ENCODE measurements around the gene RELN. TPM values are rescaled to one million over a fixed set of nuclear protein-coding genes. Genes with fewer than 3 reads are reported as not detected.

The RELN gene
- total RNA-seq, 2 donors from 2014 or later: 1.1 to 1.4 TPM

- Histone ChIP-seq H3K4me3 (no peak overlapping the region), H3K9me3 (no peaks in the 10 kb centered on the region), H3K36me3 (no peaks in the 10 kb centered on the region), H3K9ac (ENCODE audit: low read depth in 2 of 2, low read length in 2 of 2) (no peak overlapping the region), H3K27ac (no peak overlapping the region), H3K27me3 (no peaks in the 10 kb centered on the region), H3K4me1 (no peaks in the 10 kb centered on the region)
- no peak for TF ChIP-seq CTCF (IDR thresholded peaks at IDR 0.05)
- no peak for DNase-seq
- intact Hi-C loops (cut with DNase I): no loop called here
Measured at GRCh38 chr7:103765901-103766300, 223.6 kb downstream of the RELN start.

- H3K27me3 ChIP-seq: no peaks in the 10 kb centered on the region
- H3K9ac ChIP-seq (ENCODE audit: low read depth in 2 of 2, low read length in 2 of 2): no peak overlapping the region
- no peak overlapping the region for H3K4me3 ChIP-seq
- intact Hi-C loops (cut with DNase I): no loop called here
- H3K9me3 ChIP-seq: no peaks in the 10 kb centered on the region
- H3K27ac ChIP-seq: no peak overlapping the region
- DNase-seq: no peak
- no peaks in the 10 kb centered on the region for H3K36me3 ChIP-seq
- no peak for TF ChIP-seq CTCF (IDR thresholded peaks at IDR 0.05)
- H3K4me1 ChIP-seq: no peaks in the 10 kb centered on the region
Measured at GRCh38 chr7:103764901-103765300, 224.6 kb downstream of the RELN start.

GRCh38 chr7:103762877-103763276 is 226.6 kb downstream of the RELN start:
- Histone ChIP-seq H3K27me3 (no peaks in the 10 kb centered on the region), H3K36me3 (no peaks in the 10 kb centered on the region), H3K4me3 (no peak overlapping the region), H3K27ac (no peak overlapping the region), H3K9ac (ENCODE audit: low read depth in 2 of 2, low read length in 2 of 2) (no peak overlapping the region), H3K9me3 (no peaks in the 10 kb centered on the region), H3K4me1 (no peaks in the 10 kb centered on the region)
- no peak for TF ChIP-seq CTCF (IDR thresholded peaks at IDR 0.05)
- no peak for DNase-seq
- intact Hi-C loops (cut with DNase I): no loop called here

- H3K9ac ChIP-seq (ENCODE audit: low read depth in 2 of 2, low read length in 2 of 2): no peak overlapping the region
- no peak overlapping the region for H3K27ac ChIP-seq
- no peaks in the 10 kb centered on the region for H3K27me3 ChIP-seq
- no peaks in the 10 kb centered on the region for H3K36me3 ChIP-seq
- no peak overlapping the region for H3K4me3 ChIP-seq
- H3K4me1 ChIP-seq: no peaks in the 10 kb centered on the region
- intact Hi-C loops (cut with DNase I): no loop called here
- no peak for DNase-seq
- no peaks in the 10 kb centered on the region for H3K9me3 ChIP-seq
- TF ChIP-seq CTCF (IDR thresholded peaks at IDR 0.05): no peak
Measured at GRCh38 chr7:103762065-103762760, 227.2 kb downstream of the RELN start.

GRCh38 chr7:103752995-103753394 is 236.5 kb downstream of the RELN start:
- intact Hi-C loops (cut with DNase I): no loop called here
- DNase-seq: no peak
- no peaks in the 10 kb centered on the region for H3K9me3 ChIP-seq
- H3K4me3 ChIP-seq: no peak overlapping the region
- H3K4me1 ChIP-seq: no peaks in the 10 kb centered on the region
- TF ChIP-seq CTCF (IDR thresholded peaks at IDR 0.05): no peak
- H3K27me3 ChIP-seq: no peaks in the 10 kb centered on the region
- H3K36me3 ChIP-seq: no peaks in the 10 kb centered on the region
- no peak overlapping the region for H3K27ac ChIP-seq
- H3K9ac ChIP-seq (ENCODE audit: low read depth in 2 of 2, low read length in 2 of 2): no peak overlapping the region
